ENCODE measurements around the gene LZTS2. TPM values are rescaled to one million over a fixed set of nuclear protein-coding genes. Genes with fewer than 3 reads are reported as not detected.

The LZTS2 gene
- total and polyA plus RNA-seq, 2 of the 8 experiments (the other 6 are each of a cell fraction or from before 2014, with no cell fraction given): 75.7 to 99.5 TPM

GRCh38 chr10:100986952-100987684, 12.5 kb upstream of the LZTS2 start, which contains the start of the genes MRPL43 and TWNK:
MRPL43 (minus strand) TSS chr10:100987497; CDS start chr10:100987443, 54 bp downstream.
TWNK (plus strand) TSS chr10:100987543; CDS start chr10:100988211, 668 bp downstream.
- Histone ChIP-seq H3K27ac (ENCODE audit: low read depth, low read length) (peak within 1 kb of the TSS; percentile 37), H4K8ac (ENCODE audit: extremely low read depth, insufficient read depth, low read length) (peak within 1 kb of the TSS; percentile 97), H2BK120ac (replicated peaks; ENCODE audit: low read depth, low read length) (no peak within 1 kb of the TSS), H2BK15ac (ENCODE audit: low read length) (no peak within 1 kb of the TSS), H3K4me3 (ENCODE audit: extremely low read depth in 1 of 4, insufficient read depth in 2 of 4, low read depth in 3 of 4, low read length in 4 of 4) (peak within 1 kb of the TSS; percentile 68 to 92 (median 80)), H3K79me2 (ENCODE audit: control insufficient read depth in 1 of 2, insufficient read depth in 2 of 2, low read length in 2 of 2) (peaks cover 17 to 51% of the 10 kb centered on the region in 2 experiments), H3K4me1 (replicated peaks in 1 of 4; ENCODE audit: control insufficient read depth in 3 of 4, insufficient read depth in 4 of 4, low read length in 3 of 4) (peaks cover 0 to 12% (median 5%) of the 10 kb centered on the region in 4 experiments; a peak in 4 of 7 replicates), H3K4ac (replicated peaks; ENCODE audit: insufficient read length, low read depth, low read length) (peak within 1 kb of the TSS; percentile 58), H3K56ac (replicated peaks; ENCODE audit: insufficient read length, low read depth, low read length) (peak within 1 kb of the TSS; percentile 92), H4K20me1 (replicated peaks in 1 of 2; ENCODE audit: control insufficient read depth in 1 of 2, insufficient read depth in 2 of 2, low read length in 2 of 2) (peaks cover 7 to 18% of the 10 kb centered on the region in 2 experiments), H2AFZ (ENCODE audit: low read length) (no peak within 1 kb of the TSS; the same call in 1 of the 2 replicates), H2AK5ac (ENCODE audit: low read depth, low read length) (peak within 1 kb of the TSS; percentile 86; the same call in 1 of the 2 replicates), H3K23me2 (ENCODE audit: low read depth, low read length) (peaks cover 9% of the 10 kb centered on the region; the same call in 1 of the 2 replicates), H3K14ac (ENCODE audit: insufficient read length) (no peak within 1 kb of the TSS), H3K9ac (replicated peaks in 1 of 4; ENCODE audit: extremely low read depth in 1 of 4, low read depth in 3 of 4, low read length in 3 of 4) (peak within 1 kb of the TSS; percentile 70 to 84 (median 82)), H3K4me2 (ENCODE audit: insufficient read depth in 1 of 2, low read depth in 2 of 2, low read length in 2 of 2) (peak within 1 kb of the TSS; percentile 85 to 98), H2BK12ac (ENCODE audit: low read depth, low read length) (peak within 1 kb of the TSS; percentile 80; the same call in 1 of the 2 replicates), H3K23ac (ENCODE audit: insufficient read length) (no peak within 1 kb of the TSS), H2BK5ac (ENCODE audit: low read depth, low read length) (peak within 1 kb of the TSS; percentile 96), H4K91ac (replicated peaks; ENCODE audit: insufficient read length, low read length) (peak within 1 kb of the TSS; percentile 96), H3K36me3 (ENCODE audit: control insufficient read depth in 2 of 4, insufficient read depth in 4 of 4, low read length in 3 of 4) (peaks cover 14 to 34% (median 26%) of the 10 kb centered on the region in 4 experiments), H3K79me1 (ENCODE audit: low read depth, low read length) (peaks cover 15% of the 10 kb centered on the region), H4K5ac (ENCODE audit: insufficient read length, low read depth, low read length) (peak within 1 kb of the TSS; percentile 99), H3K18ac (ENCODE audit: extremely low read depth, low read length) (peak within 1 kb of the TSS; percentile 96), H2BK20ac (ENCODE audit: low read length) (0 out of 2 replicates have a peak within 1 kb of the TSS, but pooled peaks have one; percentile 61), H3K9me3 (ENCODE audit: insufficient read depth in 2 of 2, low read depth in 1 of 2, low read length in 1 of 2) (no peaks in the 10 kb centered on the region), H3K27me3 (replicated peaks in 1 of 4; ENCODE audit: control insufficient read depth in 3 of 4, extremely low read depth in 1 of 4, insufficient read depth in 3 of 4, low read length in 3 of 4) (no peaks in the 10 kb centered on the region)
- peak; percentile 36 for FAIRE-seq
- WGBS, 2 experiments (ENCODE audit: extremely low coverage in 1 of 2, insufficient coverage in 1 of 2, insufficient read length in 1 of 2, insufficient replicate concordance in 2 of 2, low coverage in 1 of 2, low lambda C conversion rate in 2 of 2, missing lambda C conversion rate in 1 of 2): 2% methylated on average over 75 of the region's 75 CpGs; no CpG with 5 or more reads in 1 of the 2 experiments
- DNase-seq (ENCODE audit: low read depth in 1 of 2, low spot score in 2 of 2): peak in 1 of 2 experiments; percentile 92
- ChIA-PET POLR2A (ENCODE audit: partially characterized antibody) (interaction anchor here (0.8 to 4.4 kb wide), 13 partner anchors 10 to 425 kb away, joined by 3 to 34 read pairs (median 4); partner anchors contain the start of genes LZTS2, PDZD7 and SFXN3), CTCF (ENCODE audit: partially characterized antibody) (interaction anchor here (0.6 to 26.8 kb wide), 8 partner anchors 7 to 285 kb away, joined by 3 to 464 read pairs (median 7); partner anchors contain the start of gene SEMA4G)
- TF ChIP-seq YY1 (IDR thresholded peaks at IDR 0.05; ENCODE audit: low read depth, low read length): no peak
- TF ChIP-seq KDM5A (IDR thresholded peaks at IDR 0.05; ENCODE audit: low read length): 0 out of 2 replicates have a peak, but pooled peaks have one; percentile 40
- TF ChIP-seq ASH2L (IDR thresholded peaks at IDR 0.05; ENCODE audit: low read length): peak; percentile 84
- TF ChIP-seq CHD2 (IDR thresholded peaks at IDR 0.05; ENCODE audit: low read length): peak; percentile 86
- TF ChIP-seq POU5F1 (IDR thresholded peaks at IDR 0.05; ENCODE audit: low read depth, low read length): no peak
- no peak for TF ChIP-seq NANOG (IDR thresholded peaks at IDR 0.05; ENCODE audit: insufficient read depth, low read depth, low read length, poor library complexity, severe bottlenecking)
- TF ChIP-seq JUN (IDR thresholded peaks at IDR 0.05; ENCODE audit: low read depth, low read length): no peak
- no peak for TF ChIP-seq SIRT6 (IDR thresholded peaks at IDR 0.05; ENCODE audit: low read length)
- TF ChIP-seq MAFK (IDR thresholded peaks at IDR 0.05; ENCODE audit: low read depth, low read length): no peak
- TF ChIP-seq CREB1 (IDR thresholded peaks at IDR 0.05): no peak; the same call in none of the 2 replicates
- TF ChIP-seq EGR1 (IDR thresholded peaks at IDR 0.05; ENCODE audit: borderline replicate concordance, low read depth, low read length): no peak
- TF ChIP-seq TBP (IDR thresholded peaks at IDR 0.05; ENCODE audit: low read depth, low read length): peak; percentile 60
